H1 (cell line): ENCODE measurements around the gene TRABD2B. TPM values are rescaled to one million over a fixed set of nuclear protein-coding genes. Genes with fewer than 3 reads are reported as not detected.

Experiments used
- CREB1 ChIP-seq: IDR thresholded peaks from 2 replicates; pipeline ENCODE4 v1.6.1; 2012; ENCODE audit warnings: inconsistent platforms
- HDAC6 ChIP-seq: IDR thresholded peaks from one replicate; pipeline ENCODE4 v1.7.1; 2012; ENCODE audit warnings: low read depth, mild to moderate bottlenecking, inconsistent platforms, low read length, moderate library complexity
- NANOG ChIP-seq: IDR thresholded peaks from 2 replicates; pipeline ENCODE4 v1.6.1; 2011; ENCODE audit warnings: low read length, low read depth, mild to moderate bottlenecking, inconsistent platforms; ENCODE audit not compliant: insufficient read depth, poor library complexity, severe bottlenecking
- SIRT6 ChIP-seq: IDR thresholded peaks from one replicate; pipeline ENCODE4 v1.7.1; 2012; ENCODE audit warnings: low read length, inconsistent platforms
- TEAD4 ChIP-seq: IDR thresholded peaks from 2 replicates; pipeline ENCODE4 v1.6.1; 2012; ENCODE audit warnings: low read depth, low read length, inconsistent platforms, mixed read lengths
- polyA plus RNA-seq, 7 experiments: library from polyadenylated mRNA; depleted of rRNA in 3 of 7; stranded (reverse) in 5 of 7; unstranded in 2 of 7; fragments of >200 nt in 5 of 7; fragments of 200-250 nt in 2 of 7; gene quantifications; 1 replicate in 5 of 7; 2 replicates in 1 of 7; 4 replicates in 1 of 7; pipeline versions ENCODE4 v1.2.1 to v1.2.3, GENCODE V29; 2011 to 2013; ENCODE audit warnings: missing spikeins in 2 of 7, mixed read lengths in 2 of 7
- total RNA-seq: library from RNA; stranded (reverse); fragmentation: NEBNext Ultra II Directional; extraction: Animal tissue kit (Norgen Biotek cat#: 25700); gene quantifications from 2 replicates; pipeline ENCODE4 v1.2.1, GENCODE V29; 2021
- TF ChIP-seq, protein P1 (sequence below): fragments of 300-600 bp; sonication (generic); IDR thresholded peaks from 2 replicates; pipeline ENCODE4 v1.7.1; 2012; ENCODE audit warnings: low read length, moderate library complexity, mild to moderate bottlenecking, inconsistent platforms; ENCODE audit not compliant: insufficient replicate concordance

The TRABD2B gene
- total and polyA plus RNA-seq, 2 of the 8 experiments (the other 6 are each of a cell fraction or from before 2014, with no cell fraction given), result 0.95 to 3.4 TPM

DNA sequence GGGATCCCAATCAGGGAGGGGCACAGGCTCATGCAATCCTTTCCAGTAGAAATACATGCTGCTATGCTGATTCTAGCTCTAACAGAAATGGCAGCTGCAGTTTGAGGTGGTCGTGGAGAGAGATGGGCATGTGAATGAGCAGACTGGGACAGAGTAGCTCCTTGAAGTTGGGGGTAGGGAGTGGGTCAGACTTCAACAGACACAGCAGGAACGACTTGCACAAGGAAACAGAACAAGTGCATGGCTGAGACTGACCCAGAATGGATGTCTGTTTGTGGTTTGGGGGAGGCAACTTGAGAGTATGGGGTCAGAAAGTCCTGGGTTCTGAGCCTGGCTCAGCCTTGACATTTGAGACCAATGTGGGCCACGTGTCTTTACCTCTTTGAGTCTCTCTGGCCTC lies 25.1 kb upstream of the TRABD2B start (continued):
- TF ChIP-seq, protein P1, sequence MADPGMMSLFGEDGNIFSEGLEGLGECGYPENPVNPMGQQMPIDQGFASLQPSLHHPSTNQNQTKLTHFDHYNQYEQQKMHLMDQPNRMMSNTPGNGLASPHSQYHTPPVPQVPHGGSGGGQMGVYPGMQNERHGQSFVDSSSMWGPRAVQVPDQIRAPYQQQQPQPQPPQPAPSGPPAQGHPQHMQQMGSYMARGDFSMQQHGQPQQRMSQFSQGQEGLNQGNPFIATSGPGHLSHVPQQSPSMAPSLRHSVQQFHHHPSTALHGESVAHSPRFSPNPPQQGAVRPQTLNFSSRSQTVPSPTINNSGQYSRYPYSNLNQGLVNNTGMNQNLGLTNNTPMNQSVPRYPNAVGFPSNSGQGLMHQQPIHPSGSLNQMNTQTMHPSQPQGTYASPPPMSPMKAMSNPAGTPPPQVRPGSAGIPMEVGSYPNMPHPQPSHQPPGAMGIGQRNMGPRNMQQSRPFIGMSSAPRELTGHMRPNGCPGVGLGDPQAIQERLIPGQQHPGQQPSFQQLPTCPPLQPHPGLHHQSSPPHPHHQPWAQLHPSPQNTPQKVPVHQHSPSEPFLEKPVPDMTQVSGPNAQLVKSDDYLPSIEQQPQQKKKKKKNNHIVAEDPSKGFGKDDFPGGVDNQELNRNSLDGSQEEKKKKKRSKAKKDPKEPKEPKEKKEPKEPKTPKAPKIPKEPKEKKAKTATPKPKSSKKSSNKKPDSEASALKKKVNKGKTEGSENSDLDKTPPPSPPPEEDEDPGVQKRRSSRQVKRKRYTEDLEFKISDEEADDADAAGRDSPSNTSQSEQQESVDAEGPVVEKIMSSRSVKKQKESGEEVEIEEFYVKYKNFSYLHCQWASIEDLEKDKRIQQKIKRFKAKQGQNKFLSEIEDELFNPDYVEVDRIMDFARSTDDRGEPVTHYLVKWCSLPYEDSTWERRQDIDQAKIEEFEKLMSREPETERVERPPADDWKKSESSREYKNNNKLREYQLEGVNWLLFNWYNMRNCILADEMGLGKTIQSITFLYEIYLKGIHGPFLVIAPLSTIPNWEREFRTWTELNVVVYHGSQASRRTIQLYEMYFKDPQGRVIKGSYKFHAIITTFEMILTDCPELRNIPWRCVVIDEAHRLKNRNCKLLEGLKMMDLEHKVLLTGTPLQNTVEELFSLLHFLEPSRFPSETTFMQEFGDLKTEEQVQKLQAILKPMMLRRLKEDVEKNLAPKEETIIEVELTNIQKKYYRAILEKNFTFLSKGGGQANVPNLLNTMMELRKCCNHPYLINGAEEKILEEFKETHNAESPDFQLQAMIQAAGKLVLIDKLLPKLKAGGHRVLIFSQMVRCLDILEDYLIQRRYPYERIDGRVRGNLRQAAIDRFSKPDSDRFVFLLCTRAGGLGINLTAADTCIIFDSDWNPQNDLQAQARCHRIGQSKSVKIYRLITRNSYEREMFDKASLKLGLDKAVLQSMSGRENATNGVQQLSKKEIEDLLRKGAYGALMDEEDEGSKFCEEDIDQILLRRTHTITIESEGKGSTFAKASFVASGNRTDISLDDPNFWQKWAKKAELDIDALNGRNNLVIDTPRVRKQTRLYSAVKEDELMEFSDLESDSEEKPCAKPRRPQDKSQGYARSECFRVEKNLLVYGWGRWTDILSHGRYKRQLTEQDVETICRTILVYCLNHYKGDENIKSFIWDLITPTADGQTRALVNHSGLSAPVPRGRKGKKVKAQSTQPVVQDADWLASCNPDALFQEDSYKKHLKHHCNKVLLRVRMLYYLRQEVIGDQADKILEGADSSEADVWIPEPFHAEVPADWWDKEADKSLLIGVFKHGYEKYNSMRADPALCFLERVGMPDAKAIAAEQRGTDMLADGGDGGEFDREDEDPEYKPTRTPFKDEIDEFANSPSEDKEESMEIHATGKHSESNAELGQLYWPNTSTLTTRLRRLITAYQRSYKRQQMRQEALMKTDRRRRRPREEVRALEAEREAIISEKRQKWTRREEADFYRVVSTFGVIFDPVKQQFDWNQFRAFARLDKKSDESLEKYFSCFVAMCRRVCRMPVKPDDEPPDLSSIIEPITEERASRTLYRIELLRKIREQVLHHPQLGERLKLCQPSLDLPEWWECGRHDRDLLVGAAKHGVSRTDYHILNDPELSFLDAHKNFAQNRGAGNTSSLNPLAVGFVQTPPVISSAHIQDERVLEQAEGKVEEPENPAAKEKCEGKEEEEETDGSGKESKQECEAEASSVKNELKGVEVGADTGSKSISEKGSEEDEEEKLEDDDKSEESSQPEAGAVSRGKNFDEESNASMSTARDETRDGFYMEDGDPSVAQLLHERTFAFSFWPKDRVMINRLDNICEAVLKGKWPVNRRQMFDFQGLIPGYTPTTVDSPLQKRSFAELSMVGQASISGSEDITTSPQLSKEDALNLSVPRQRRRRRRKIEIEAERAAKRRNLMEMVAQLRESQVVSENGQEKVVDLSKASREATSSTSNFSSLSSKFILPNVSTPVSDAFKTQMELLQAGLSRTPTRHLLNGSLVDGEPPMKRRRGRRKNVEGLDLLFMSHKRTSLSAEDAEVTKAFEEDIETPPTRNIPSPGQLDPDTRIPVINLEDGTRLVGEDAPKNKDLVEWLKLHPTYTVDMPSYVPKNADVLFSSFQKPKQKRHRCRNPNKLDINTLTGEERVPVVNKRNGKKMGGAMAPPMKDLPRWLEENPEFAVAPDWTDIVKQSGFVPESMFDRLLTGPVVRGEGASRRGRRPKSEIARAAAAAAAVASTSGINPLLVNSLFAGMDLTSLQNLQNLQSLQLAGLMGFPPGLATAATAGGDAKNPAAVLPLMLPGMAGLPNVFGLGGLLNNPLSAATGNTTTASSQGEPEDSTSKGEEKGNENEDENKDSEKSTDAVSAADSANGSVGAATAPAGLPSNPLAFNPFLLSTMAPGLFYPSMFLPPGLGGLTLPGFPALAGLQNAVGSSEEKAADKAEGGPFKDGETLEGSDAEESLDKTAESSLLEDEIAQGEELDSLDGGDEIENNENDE, result no peak
- TF ChIP-seq NANOG (no peak), SIRT6 (no peak), CREB1 (no peak), TEAD4 (no peak), HDAC6 (no peak)
